Putamen (tissue), 1 donor: ENCODE measurements around the gene KATNB1.
"Not testable (repeated sequence)": the region's sequence is repeated elsewhere in the genome, so short reads cannot be mapped to it uniquely, and the experiment has no call there.

Experiments
- DNase-seq: peaks from one replicate; pipeline ENCODE4 v3.0.0-alpha.2; 2016; ENCODE audit warnings: low spot score

Gene KATNB1

GRCh38 chr16:57771141-57771785 is 35.7 kb downstream of the KATNB1 start:
- no peak for DNase-seq

GRCh38 chr16:57773019-57773418 is 37.4 kb downstream of the KATNB1 start:
- DNase-seq, result no peak

GRCh38 chr16:57773655-57774295 is 38.2 kb downstream of the KATNB1 start:
- no peak for DNase-seq

- DNase-seq, result no peak
Observed at GRCh38 chr16:57774705-57775285, 39.2 kb downstream of the KATNB1 start.

GRCh38 chr16:57775661-57776469 is 40.3 kb downstream of the KATNB1 start:
- DNase-seq, result peak; percentile 66

- DNase-seq, result no peak
Observed at GRCh38 chr16:57778658-57779057, 43.1 kb downstream of the KATNB1 start.

- DNase-seq, result not testable (repeated sequence)
Observed at GRCh38 chr16:57779836-57780235, 44.3 kb downstream of the KATNB1 start.

GRCh38 chr16:57781349-57781740 is 45.8 kb downstream of the KATNB1 start:
- DNase-seq, result no peak

GRCh38 chr16:57781741-57782606 is 46.4 kb downstream of the KATNB1 start:
- no peak for DNase-seq

GRCh38 chr16:57782607-57783055 is 47.1 kb downstream of the KATNB1 start:
- not testable (repeated sequence) for DNase-seq

GRCh38 chr16:57783116-57783515 is 47.5 kb downstream of the KATNB1 start:
- no peak for DNase-seq

GRCh38 chr16:57783883-57784282 is 48.3 kb downstream of the KATNB1 start:
- no peak for DNase-seq

- DNase-seq, result no peak
Observed at GRCh38 chr16:57784334-57784733, 48.8 kb downstream of the KATNB1 start.

GRCh38 chr16:57785385-57785784 is 49.8 kb downstream of the KATNB1 start:
- DNase-seq, result no peak

- no peak for DNase-seq
Observed at GRCh38 chr16:57785924-57786323, 50.4 kb downstream of the KATNB1 start.

GRCh38 chr16:57786632-57787518 is 51.3 kb downstream of the KATNB1 start:
- DNase-seq, result no peak

- no peak for DNase-seq
Observed at GRCh38 chr16:57787519-57787905, 51.9 kb downstream of the KATNB1 start.

GRCh38 chr16:57788252-57788841 is 52.8 kb downstream of the KATNB1 start:
- no peak for DNase-seq

- DNase-seq, result no peak
Observed at GRCh38 chr16:57788951-57789350, 53.4 kb downstream of the KATNB1 start.

GRCh38 chr16:57791195-57791892 is 55.8 kb downstream of the KATNB1 start:
- no peak for DNase-seq
